ENCODE results near the gene SLC4A8. TPM values are rescaled to one million over a fixed set of nuclear protein-coding genes. Genes with fewer than 3 reads are reported as not detected.

Gene SLC4A8
- total RNA-seq, 1 experiment from 2014 or later, result 3.0 TPM

DNA sequence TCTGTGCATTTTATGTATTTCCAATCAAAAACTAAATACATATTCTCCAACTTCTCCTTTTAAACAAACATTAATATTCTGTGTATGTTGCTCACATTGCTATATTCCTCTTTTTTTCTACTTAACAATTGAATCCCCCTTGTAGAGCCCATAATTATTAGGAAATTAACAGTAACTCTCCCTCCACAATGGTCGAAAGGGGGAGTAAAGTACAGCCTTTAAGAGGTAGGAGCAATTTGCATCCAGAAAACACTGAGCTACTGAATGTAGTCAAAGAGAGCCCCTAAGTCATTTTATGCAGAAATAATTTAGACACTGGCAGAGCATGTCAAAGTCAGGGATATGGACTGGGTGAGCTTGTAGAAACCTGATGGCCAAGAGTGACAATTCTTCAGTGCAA, 109.2 kb downstream of the SLC4A8 start:
- CTCF ChIA-PET, result interaction anchor here (0.6 to 0.7 kb wide), 2 partner anchors 99 to 775 kb away, joined by 5 to 10 read pairs; no protein-coding TSS in a partner anchor
- no peaks in the 10 kb centered on the region for H3K9me3 ChIP-seq (ENCODE audit: insufficient read depth, low read depth)
- H3K9me2 ChIP-seq (ENCODE audit: insufficient read depth), result no peaks in the 10 kb centered on the region
- peaks cover 31% of the 10 kb centered on the region for H3K27me3 ChIP-seq (ENCODE audit: insufficient read depth, low read depth)
- no peak overlapping the region for H2AFZ ChIP-seq
- intact Hi-C loops (cut with micrococcal nuclease; ENCODE audit: unreplicated experiment), result no loop called here
- no peaks in the 10 kb centered on the region for H3F3A ChIP-seq (ENCODE audit: insufficient read depth, low read depth)
- H3K4me3 ChIP-seq, result no peak overlapping the region
- H4K20me1 ChIP-seq (ENCODE audit: insufficient read depth), result no peaks in the 10 kb centered on the region
- DNase-seq, result no peak
- POLR2A ChIA-PET (ENCODE audit: unreplicated experiment), result no interaction called here
- no peak overlapping the region for H3K27ac ChIP-seq
- BruUV-seq (replicated peaks), result no TSS peak
- H3K4me1 ChIP-seq (replicated peaks; ENCODE audit: insufficient read depth), result no peaks in the 10 kb centered on the region
- no peak overlapping the region for H3K4me2 ChIP-seq
- H3K79me2 ChIP-seq (ENCODE audit: low read depth), result no peaks in the 10 kb centered on the region
- H3K36me3 ChIP-seq (ENCODE audit: low read depth), result no peaks in the 10 kb centered on the region
- no peak for TF ChIP-seq EZH2 (IDR thresholded peaks at IDR 0.05; ENCODE audit: low read depth)
- TF ChIP-seq, protein P1, sequence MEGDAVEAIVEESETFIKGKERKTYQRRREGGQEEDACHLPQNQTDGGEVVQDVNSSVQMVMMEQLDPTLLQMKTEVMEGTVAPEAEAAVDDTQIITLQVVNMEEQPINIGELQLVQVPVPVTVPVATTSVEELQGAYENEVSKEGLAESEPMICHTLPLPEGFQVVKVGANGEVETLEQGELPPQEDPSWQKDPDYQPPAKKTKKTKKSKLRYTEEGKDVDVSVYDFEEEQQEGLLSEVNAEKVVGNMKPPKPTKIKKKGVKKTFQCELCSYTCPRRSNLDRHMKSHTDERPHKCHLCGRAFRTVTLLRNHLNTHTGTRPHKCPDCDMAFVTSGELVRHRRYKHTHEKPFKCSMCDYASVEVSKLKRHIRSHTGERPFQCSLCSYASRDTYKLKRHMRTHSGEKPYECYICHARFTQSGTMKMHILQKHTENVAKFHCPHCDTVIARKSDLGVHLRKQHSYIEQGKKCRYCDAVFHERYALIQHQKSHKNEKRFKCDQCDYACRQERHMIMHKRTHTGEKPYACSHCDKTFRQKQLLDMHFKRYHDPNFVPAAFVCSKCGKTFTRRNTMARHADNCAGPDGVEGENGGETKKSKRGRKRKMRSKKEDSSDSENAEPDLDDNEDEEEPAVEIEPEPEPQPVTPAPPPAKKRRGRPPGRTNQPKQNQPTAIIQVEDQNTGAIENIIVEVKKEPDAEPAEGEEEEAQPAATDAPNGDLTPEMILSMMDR (conservative IDR thresholded peaks at IDR 0.05), result no peak

DNA sequence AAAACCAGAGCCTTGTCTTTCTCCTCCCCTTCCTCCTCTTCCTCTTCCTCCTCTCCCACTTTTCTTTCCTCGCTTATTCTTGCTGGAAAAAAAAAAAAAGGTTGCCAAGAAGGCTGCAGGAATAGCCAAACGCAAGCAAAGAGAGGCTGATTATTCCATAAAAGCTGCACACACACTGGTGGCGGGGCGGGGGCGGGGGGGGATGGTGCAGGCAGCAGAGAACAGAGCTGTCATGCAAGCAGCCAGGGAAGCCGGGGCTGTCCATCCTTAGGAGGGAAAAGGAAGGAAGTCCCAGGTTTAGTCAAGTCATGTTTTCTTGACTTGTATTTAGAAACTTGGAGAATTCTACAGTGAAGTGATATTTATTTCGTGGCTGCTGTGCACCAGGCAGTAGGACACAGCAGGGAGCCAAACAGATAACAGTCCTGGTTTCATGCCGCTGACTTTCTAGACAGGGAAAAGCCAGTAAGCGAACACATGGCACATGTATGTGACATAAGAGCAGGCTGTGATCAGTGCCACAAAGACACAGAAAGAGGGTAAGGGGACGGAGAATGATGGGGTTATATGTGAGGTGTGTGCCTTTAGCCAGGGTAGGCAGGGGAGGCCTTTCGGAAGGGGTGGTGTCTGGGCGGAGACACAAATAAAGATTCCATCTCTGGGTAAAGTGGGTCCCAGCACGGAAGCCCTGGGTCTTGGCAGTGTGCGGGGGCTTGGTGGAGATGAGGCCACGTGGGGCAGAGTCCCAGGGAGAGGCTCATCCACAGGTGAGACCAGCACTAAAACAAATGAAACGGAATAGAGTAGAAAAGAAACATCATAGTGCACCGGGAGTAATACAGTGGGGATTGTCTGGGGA, 109.8 kb downstream of the SLC4A8 start:
- Histone ChIP-seq H2AFZ (no peak overlapping the region), H3K79me2 (ENCODE audit: low read depth) (no peaks in the 10 kb centered on the region), H4K20me1 (ENCODE audit: insufficient read depth) (no peaks in the 10 kb centered on the region), H3K27me3 (ENCODE audit: insufficient read depth, low read depth) (peaks cover 38% of the 10 kb centered on the region), H3K9me3 (ENCODE audit: insufficient read depth, low read depth) (no peaks in the 10 kb centered on the region), H3K36me3 (ENCODE audit: low read depth) (no peaks in the 10 kb centered on the region), H3K4me1 (replicated peaks; ENCODE audit: insufficient read depth) (no peaks in the 10 kb centered on the region), H3K27ac (no peak overlapping the region), H3F3A (ENCODE audit: insufficient read depth, low read depth) (no peaks in the 10 kb centered on the region), H3K4me3 (no peak overlapping the region), H3K4me2 (no peak overlapping the region), H3K9me2 (ENCODE audit: insufficient read depth) (no peaks in the 10 kb centered on the region)
- DNase-seq, result no peak
- intact Hi-C loops (cut with micrococcal nuclease; ENCODE audit: unreplicated experiment), result no loop called here
- BruUV-seq (replicated peaks), result no TSS peak
- POLR2A ChIA-PET (ENCODE audit: unreplicated experiment), result no interaction called here
- TF ChIP-seq, protein P1 (conservative IDR thresholded peaks at IDR 0.05), result no peak
- no peak for TF ChIP-seq EZH2 (IDR thresholded peaks at IDR 0.05; ENCODE audit: low read depth)
- CTCF ChIA-PET, result interaction anchor here (0.6 to 0.7 kb wide), 2 partner anchors 99 to 774 kb away, joined by 5 to 10 read pairs; no protein-coding TSS in a partner anchor

GRCh38 chr12:51536159-51536558, 111.5 kb downstream of the SLC4A8 start:
- POLR2A ChIA-PET (ENCODE audit: unreplicated experiment), result no interaction called here
- no peak for DNase-seq

More at GRCh38 chr12:51536159-51536558, 111.5 kb downstream of the SLC4A8 start:
- no peaks in the 10 kb centered on the region for H3K36me3 ChIP-seq (ENCODE audit: low read depth)
- CTCF ChIA-PET, result no interaction called here
- no peaks in the 10 kb centered on the region for H3K9me3 ChIP-seq (ENCODE audit: insufficient read depth, low read depth)
- H3K79me2 ChIP-seq (ENCODE audit: low read depth), result no peaks in the 10 kb centered on the region
- H3K9me2 ChIP-seq (ENCODE audit: insufficient read depth), result no peaks in the 10 kb centered on the region
- H3K4me1 ChIP-seq (replicated peaks; ENCODE audit: insufficient read depth), result no peaks in the 10 kb centered on the region
- intact Hi-C loops (cut with micrococcal nuclease; ENCODE audit: unreplicated experiment), result no loop called here
- no peaks in the 10 kb centered on the region for H3F3A ChIP-seq (ENCODE audit: insufficient read depth, low read depth)
- H3K4me2 ChIP-seq, result no peak overlapping the region
- no peak overlapping the region for H2AFZ ChIP-seq
- H3K27me3 ChIP-seq (ENCODE audit: insufficient read depth, low read depth), result peaks cover 53% of the 10 kb centered on the region
- H4K20me1 ChIP-seq (ENCODE audit: insufficient read depth), result no peaks in the 10 kb centered on the region
- no TSS peak for BruUV-seq (replicated peaks)
- H3K4me3 ChIP-seq, result no peak overlapping the region
- no peak for TF ChIP-seq EZH2 (IDR thresholded peaks at IDR 0.05; ENCODE audit: low read depth)
- TF ChIP-seq, protein P1 (conservative IDR thresholded peaks at IDR 0.05), result no peak
- no peak overlapping the region for H3K27ac ChIP-seq
